ENCODE measurements around the gene FBLN1. TPM values are rescaled to one million over a fixed set of nuclear protein-coding genes. Genes with fewer than 3 reads are reported as not detected.

The FBLN1 gene
- total RNA-seq, 1 experiment from 2014 or later = 23.4 TPM

- ChIA-PET RAD21 (ENCODE audit: low non-redundant PET in 1 of 2, low total read pairs in 2 of 2, uncharacterized antibody in 2 of 2, unreplicated experiment in 2 of 2) (no interaction called here), POLR2A (no interaction called here), CTCF (no interaction called here)
- ATAC-seq (no peak), DNase-seq (ENCODE audit: low read depth, low spot score) (no peak)
- TF ChIP-seq SIN3A (IDR thresholded peaks at IDR 0.05; ENCODE audit: low read depth) (no peak), ELF1 (IDR thresholded peaks at IDR 0.05; ENCODE audit: borderline replicate concordance, low read depth) (no peak), SP1 (IDR thresholded peaks at IDR 0.05; ENCODE audit: low read depth) (no peak), CBX3 (IDR thresholded peaks at IDR 0.05; ENCODE audit: low read depth) (no peak), POLR2A (IDR thresholded peaks at IDR 0.05; ENCODE audit: borderline replicate concordance, extremely low read depth, insufficient read depth, insufficient read length) (no peak)
- no peaks in the 10 kb centered on the region for H4K20me1 ChIP-seq (ENCODE audit: insufficient read depth)
- no peaks in the 10 kb centered on the region for H3K36me3 ChIP-seq (ENCODE audit: control insufficient read depth in 1 of 2, insufficient read depth in 2 of 2, low read length in 2 of 2)
- H3K9me3 ChIP-seq (ENCODE audit: control insufficient read depth in 1 of 2, insufficient read depth in 1 of 2, low read depth in 1 of 2, low read length in 2 of 2) = no peaks in the 10 kb centered on the region
- H3K9me2 ChIP-seq (ENCODE audit: insufficient read depth) = no peaks in the 10 kb centered on the region
- intact Hi-C loops (cut with micrococcal nuclease) = no loop called here
- H2AFZ ChIP-seq (ENCODE audit: low read depth, low read length, poor library complexity, severe bottlenecking) = no peak overlapping the region
- H3K9ac ChIP-seq (ENCODE audit: low read length) = no peak overlapping the region
- no TSS peak for BruUV-seq (replicated peaks)
- H3K27ac ChIP-seq (ENCODE audit: low read depth, low read length) = no peak overlapping the region
- H3K4me2 ChIP-seq (ENCODE audit: low read length) = no peak overlapping the region
- no peaks in the 10 kb centered on the region for H3K27me3 ChIP-seq (ENCODE audit: insufficient read depth, low read length)
- H3K4me3 ChIP-seq (replicated peaks in 1 of 2; ENCODE audit: low read depth in 1 of 2, low read length in 2 of 2) = no peak overlapping the region
- H3K4me1 ChIP-seq (ENCODE audit: control insufficient read depth in 1 of 2, insufficient read depth in 2 of 2, low read length in 2 of 2) = no peaks in the 10 kb centered on the region; a peak in 1 of 4 replicates
- H3K79me2 ChIP-seq (ENCODE audit: insufficient read depth, low read length) = no peaks in the 10 kb centered on the region
Measured at GRCh38 chr22:45511847-45512261, 9.2 kb downstream of the FBLN1 start.

GRCh38 chr22:45512363-45512762, 9.7 kb downstream of the FBLN1 start:
- no peak overlapping the region for H3K27ac ChIP-seq (ENCODE audit: low read depth, low read length)

More at GRCh38 chr22:45512363-45512762, 9.7 kb downstream of the FBLN1 start:
- no peaks in the 10 kb centered on the region for H3K36me3 ChIP-seq (ENCODE audit: control insufficient read depth in 1 of 2, insufficient read depth in 2 of 2, low read length in 2 of 2)
- no peaks in the 10 kb centered on the region for H3K27me3 ChIP-seq (ENCODE audit: insufficient read depth, low read length)
- no peak overlapping the region for H3K4me3 ChIP-seq (replicated peaks in 1 of 2; ENCODE audit: low read depth in 1 of 2, low read length in 2 of 2)
- intact Hi-C loops (cut with micrococcal nuclease) = no loop called here
- ChIA-PET POLR2A (no interaction called here), CTCF (no interaction called here), RAD21 (ENCODE audit: low non-redundant PET in 1 of 2, low total read pairs in 2 of 2, uncharacterized antibody in 2 of 2, unreplicated experiment in 2 of 2) (no interaction called here)
- H3K4me2 ChIP-seq (ENCODE audit: low read length) = no peak overlapping the region
- TF ChIP-seq CTCF (IDR thresholded peaks at IDR 0.05 in 2 of 3, conservative IDR thresholded peaks at IDR 0.05 in 1 of 3; ENCODE audit: borderline replicate concordance in 1 of 3, insufficient read depth in 1 of 3, low read depth in 2 of 3, low read length in 2 of 3) = no peak
- no peak for TF ChIP-seq FOSL1 (IDR thresholded peaks at IDR 0.05; ENCODE audit: low read depth)
- no peak for TF ChIP-seq EZH2phosphoT487 (IDR thresholded peaks at IDR 0.05; ENCODE audit: borderline replicate concordance)
- TF ChIP-seq SIN3A (IDR thresholded peaks at IDR 0.05; ENCODE audit: low read depth) = no peak
- no peak for TF ChIP-seq EZH2 (IDR thresholded peaks at IDR 0.05)
- TF ChIP-seq REST (IDR thresholded peaks at IDR 0.05; ENCODE audit: low read depth) = no peak
- no peak for TF ChIP-seq ELF1 (IDR thresholded peaks at IDR 0.05; ENCODE audit: borderline replicate concordance, low read depth)
- no peak for TF ChIP-seq ZFX (IDR thresholded peaks at IDR 0.05)
- TF ChIP-seq JUND (IDR thresholded peaks at IDR 0.05) = no peak
- no peak for TF ChIP-seq EGR1 (IDR thresholded peaks at IDR 0.05; ENCODE audit: low read depth)
- no TSS peak for BruUV-seq (replicated peaks)
- no peaks in the 10 kb centered on the region for H3K79me2 ChIP-seq (ENCODE audit: insufficient read depth, low read length)
- H4K20me1 ChIP-seq (ENCODE audit: insufficient read depth) = no peaks in the 10 kb centered on the region
- H3K9ac ChIP-seq (ENCODE audit: low read length) = no peak overlapping the region
- ATAC-seq (no peak), DNase-seq (ENCODE audit: low read depth, low spot score) (no peak)
- no peak overlapping the region for H2AFZ ChIP-seq (ENCODE audit: low read depth, low read length, poor library complexity, severe bottlenecking)
- no peaks in the 10 kb centered on the region; a peak in 1 of 4 replicates for H3K4me1 ChIP-seq (ENCODE audit: control insufficient read depth in 1 of 2, insufficient read depth in 2 of 2, low read length in 2 of 2)
- no peaks in the 10 kb centered on the region for H3K9me2 ChIP-seq (ENCODE audit: insufficient read depth)
- no peaks in the 10 kb centered on the region for H3K9me3 ChIP-seq (ENCODE audit: control insufficient read depth in 1 of 2, insufficient read depth in 1 of 2, low read depth in 1 of 2, low read length in 2 of 2)

All from HCT116 (cell line).